ENCODE results near the gene VPS26C. TPM values are rescaled to one million over a fixed set of nuclear protein-coding genes. Genes with fewer than 3 reads are reported as not detected.

The VPS26C gene
- total and polyA plus RNA-seq, 9 of the 15 experiments (the other 6 are each of a cell fraction or from before 2014, with no cell fraction given), result 32.8 to 48.7 (median 42.1) TPM

- Histone ChIP-seq H3K9ac (ENCODE audit: insufficient read depth in 1 of 2, low read depth in 2 of 2, low read length in 2 of 2) (no peak overlapping the region), H4K20me1 (replicated peaks; ENCODE audit: control insufficient read depth, insufficient read depth, low read length) (no peaks in the 10 kb centered on the region), H3K27me3 (ENCODE audit: control insufficient read depth in 2 of 2, insufficient read depth in 2 of 2, low read length in 2 of 2) (no peaks in the 10 kb centered on the region), H3K36me3 (ENCODE audit: control insufficient read depth, insufficient read depth, low read length) (peaks cover 71% of the 10 kb centered on the region), H3K4me2 (ENCODE audit: insufficient read depth, low read length) (no peak overlapping the region), H3K9me3 (replicated peaks; ENCODE audit: control insufficient read depth, insufficient read depth, low read depth, low read length) (0 out of 2 replicates have a peak, but pooled peaks cover 7% of the 10 kb centered on the region), H3K9me1 (ENCODE audit: control insufficient read depth, insufficient read depth, low read length) (no peaks in the 10 kb centered on the region), H3K4me3 (no peak overlapping the region), H3K79me2 (ENCODE audit: control insufficient read depth, insufficient read depth, low read length) (peaks cover 22% of the 10 kb centered on the region), H3K27ac (ENCODE audit: extremely low read depth, low read depth, low read length) (no peak overlapping the region), H2AFZ (ENCODE audit: low read depth, low read length) (no peak overlapping the region), H3K4me1 (replicated peaks in 1 of 2; ENCODE audit: control insufficient read depth in 2 of 2, insufficient read depth in 2 of 2, low read length in 2 of 2) (peaks cover 0 to 16% of the 10 kb centered on the region in 2 experiments; a peak in 1 of 5 replicates)
- 89% methylated on average over 18 of the region's 21 CpGs for WGBS (ENCODE audit: insufficient coverage, low coverage, missing lambda C conversion rate)
- no TSS peak for BruUV-seq (replicated peaks)
- DNase-seq (ENCODE audit: extremely low read depth in 1 of 4, low spot score in 3 of 4), result no peak
- ChIA-PET POLR2A (interaction anchor here (0.6 to 1.3 kb wide), 3 partner anchors 9 to 906 kb away, joined by 3 read pairs; no protein-coding TSS in a partner anchor), CTCF (ENCODE audit: low intra/inter-chr PET ratio) (no interaction called here)
- intact Hi-C loops (cut with micrococcal nuclease) (loop anchor here (5.0 to 10.0 kb wide), 2 partner anchors 237 to 340 kb away; no protein-coding TSS in a partner anchor), in situ Hi-C loops (cut with MboI) (no loop called here)
- no peak for FAIRE-seq
- no peak for ATAC-seq
- TF ChIP-seq RFX7 (CRISPR knock-in tag; IDR thresholded peaks at IDR 0.05), result no peak
Measured at GRCh38 chr21:37224861-37225839, 42.0 kb downstream of the VPS26C start.

DNA sequence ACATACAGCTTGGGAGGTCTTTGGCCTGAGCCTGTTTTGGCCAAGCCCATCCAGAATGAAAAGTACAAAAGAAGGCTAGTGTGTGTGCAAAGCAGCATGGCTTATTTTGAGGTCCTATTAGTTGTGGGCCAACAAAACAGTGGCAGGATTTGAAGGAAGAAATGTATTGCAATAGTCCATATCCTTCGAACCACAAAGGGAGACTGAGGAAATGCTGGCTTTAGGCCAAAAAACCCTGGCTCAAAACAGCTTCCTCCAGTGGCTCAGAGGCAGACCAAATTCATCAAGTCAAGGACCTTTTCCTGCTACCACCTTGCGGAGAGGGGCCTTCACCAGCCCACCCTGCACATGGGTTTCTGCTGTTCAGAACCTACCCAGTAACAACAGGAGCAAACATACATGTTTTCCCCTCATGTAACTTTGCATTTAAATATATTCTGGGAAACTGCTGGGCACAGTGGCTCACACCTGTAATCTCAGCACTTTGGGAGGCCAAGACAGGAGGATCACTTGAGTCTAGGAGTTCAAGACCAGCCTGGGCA is 43.3 kb downstream of the VPS26C start:
- H3K27ac ChIP-seq (ENCODE audit: extremely low read depth, low read depth, low read length), result no peak overlapping the region
- H3K79me2 ChIP-seq (ENCODE audit: control insufficient read depth, insufficient read depth, low read length), result peaks cover 22% of the 10 kb centered on the region
- POLR2A ChIA-PET, result interaction anchor here (0.8 kb wide), 1 partner anchor 451 kb away, joined by 3 read pairs; no protein-coding TSS in a partner anchor
- H3K4me1 ChIP-seq (replicated peaks in 1 of 2; ENCODE audit: control insufficient read depth in 2 of 2, insufficient read depth in 2 of 2, low read length in 2 of 2), result peaks cover 0 to 16% of the 10 kb centered on the region in 2 experiments; a peak in 1 of 5 replicates
- no peak overlapping the region for H3K4me2 ChIP-seq (ENCODE audit: insufficient read depth, low read length)
- H2AFZ ChIP-seq (ENCODE audit: low read depth, low read length), result no peak overlapping the region
- TSS peak; percentile 20 for BruUV-seq (replicated peaks)
- H3K36me3 ChIP-seq (ENCODE audit: control insufficient read depth, insufficient read depth, low read length), result peaks cover 59% of the 10 kb centered on the region
- FAIRE-seq (no peak), DNase-seq (ENCODE audit: extremely low read depth in 1 of 4, low spot score in 3 of 4) (no peak), ATAC-seq (no peak)
- TF ChIP-seq NFIX (CRISPR knock-in tag; IDR thresholded peaks at IDR 0.05; ENCODE audit: low read depth) (peak; percentile 46; the same call in 1 of the 2 replicates), ZBTB11 (CRISPR knock-in tag; IDR thresholded peaks at IDR 0.05) (no peak), NFIC (IDR thresholded peaks at IDR 0.05) (peak; percentile 89)
- in situ Hi-C loops (cut with MboI), result no loop called here
- no peak overlapping the region for H3K9ac ChIP-seq (ENCODE audit: insufficient read depth in 1 of 2, low read depth in 2 of 2, low read length in 2 of 2)
- H3K9me3 ChIP-seq (replicated peaks; ENCODE audit: control insufficient read depth, insufficient read depth, low read depth, low read length), result 0 out of 2 replicates have a peak, but pooled peaks cover 7% of the 10 kb centered on the region
- H4K20me1 ChIP-seq (replicated peaks; ENCODE audit: control insufficient read depth, insufficient read depth, low read length), result no peaks in the 10 kb centered on the region
- CTCF ChIA-PET (ENCODE audit: low intra/inter-chr PET ratio), result no interaction called here
- intact Hi-C loops (cut with micrococcal nuclease), result loop anchor here (5.0 to 10.0 kb wide), 2 partner anchors 238 to 341 kb away; no protein-coding TSS in a partner anchor
- no peaks in the 10 kb centered on the region for H3K9me1 ChIP-seq (ENCODE audit: control insufficient read depth, insufficient read depth, low read length)
- H3K27me3 ChIP-seq (ENCODE audit: control insufficient read depth in 2 of 2, insufficient read depth in 2 of 2, low read length in 2 of 2), result no peaks in the 10 kb centered on the region
- no peak overlapping the region for H3K4me3 ChIP-seq
- 100% methylated on average over 2 of the region's 2 CpGs for WGBS (ENCODE audit: insufficient coverage, low coverage, missing lambda C conversion rate)

Measured in K562 (cell line).